Measurements from ENCODE around the gene C1QTNF9.

The C1QTNF9 gene

GRCh38 chr13:24288870-24289269, 20.5 kb upstream of the C1QTNF9 start:
- DNase-seq (ENCODE audit: low read depth in 2 of 2), result no peak

DNA sequence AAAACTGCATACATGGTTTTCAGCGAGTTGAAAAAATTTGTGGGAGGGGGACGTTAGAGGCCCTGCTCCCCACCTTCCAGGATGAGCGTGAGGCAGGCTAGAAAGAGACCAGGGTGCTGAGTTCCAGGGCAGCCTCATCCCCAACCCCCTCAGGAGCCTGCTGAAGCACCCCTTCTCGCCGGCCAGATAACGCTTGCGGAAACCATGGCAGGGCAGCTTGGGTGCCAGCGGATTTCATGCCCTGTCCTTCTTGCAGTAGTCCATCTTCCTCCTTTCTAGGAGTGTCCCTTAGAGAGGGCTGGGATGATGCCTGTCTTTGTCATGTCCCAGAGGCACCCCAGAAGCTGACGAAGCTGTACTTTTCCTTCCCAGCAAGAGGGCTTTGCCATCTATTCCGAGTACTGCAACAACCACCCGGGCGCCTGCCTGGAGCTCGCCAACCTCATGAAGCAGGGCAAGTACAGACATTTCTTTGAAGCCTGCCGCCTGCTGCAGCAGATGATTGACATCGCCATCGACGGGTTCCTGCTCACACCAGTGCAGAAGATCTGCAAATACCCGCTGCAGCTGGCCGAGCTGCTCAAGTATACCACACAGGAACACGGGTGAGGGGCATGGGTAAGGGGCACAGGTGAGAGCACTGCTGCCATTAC, 19.0 kb upstream of the C1QTNF9 start:
- no peak for TF ChIP-seq CTCF (IDR thresholded peaks at IDR 0.05; ENCODE audit: low read depth, low read length)
- no peak for DNase-seq (ENCODE audit: low read depth in 2 of 2)
- no peak overlapping the region for H3K4me3 ChIP-seq (replicated peaks in 1 of 2; ENCODE audit: low read depth in 2 of 2, low read length in 2 of 2)

More at GRCh38 chr13:24288870-24289269, 20.5 kb upstream of the C1QTNF9 start:
- H3K4me3 ChIP-seq (replicated peaks in 1 of 2; ENCODE audit: low read depth in 2 of 2, low read length in 2 of 2), result no peak overlapping the region
- TF ChIP-seq CTCF (IDR thresholded peaks at IDR 0.05; ENCODE audit: low read depth, low read length), result no peak

- TF ChIP-seq CTCF (IDR thresholded peaks at IDR 0.05; ENCODE audit: low read depth, low read length), result no peak
- no peak for DNase-seq (ENCODE audit: low read depth in 2 of 2)
- no peak overlapping the region for H3K4me3 ChIP-seq (replicated peaks in 1 of 2; ENCODE audit: low read depth in 2 of 2, low read length in 2 of 2)
These were observed 16.9 kb upstream of the C1QTNF9 start for GRCh38 chr13:24292481-24292880.

GRCh38 chr13:24293746-24294145, 15.6 kb upstream of the C1QTNF9 start:
- no peak for DNase-seq (ENCODE audit: low read depth in 2 of 2)
- TF ChIP-seq CTCF (IDR thresholded peaks at IDR 0.05; ENCODE audit: low read depth, low read length), result no peak
- H3K4me3 ChIP-seq (replicated peaks in 1 of 2; ENCODE audit: low read depth in 2 of 2, low read length in 2 of 2), result no peak overlapping the region

GRCh38 chr13:24299488-24300114, 9.8 kb upstream of the C1QTNF9 start:
- no peak overlapping the region for H3K4me3 ChIP-seq (replicated peaks in 1 of 2; ENCODE audit: low read depth in 2 of 2, low read length in 2 of 2)
- TF ChIP-seq CTCF (IDR thresholded peaks at IDR 0.05; ENCODE audit: low read depth, low read length), result no peak
- DNase-seq (ENCODE audit: low read depth in 2 of 2), result no peak

GRCh38 chr13:24301434-24301833, 7.9 kb upstream of the C1QTNF9 start:
- TF ChIP-seq CTCF (IDR thresholded peaks at IDR 0.05; ENCODE audit: low read depth, low read length), result no peak
- H3K4me3 ChIP-seq (replicated peaks in 1 of 2; ENCODE audit: low read depth in 2 of 2, low read length in 2 of 2), result no peak overlapping the region
- DNase-seq (ENCODE audit: low read depth in 2 of 2), result no peak
